CMK (cell line): ENCODE measurements around the gene R3HCC1L.

Source experiments
- DNase-seq: peaks from one replicate; pipeline ENCODE4 v3.0.0-alpha.2; 2010; ENCODE audit warnings: low read depth

R3HCC1L gene

DNA sequence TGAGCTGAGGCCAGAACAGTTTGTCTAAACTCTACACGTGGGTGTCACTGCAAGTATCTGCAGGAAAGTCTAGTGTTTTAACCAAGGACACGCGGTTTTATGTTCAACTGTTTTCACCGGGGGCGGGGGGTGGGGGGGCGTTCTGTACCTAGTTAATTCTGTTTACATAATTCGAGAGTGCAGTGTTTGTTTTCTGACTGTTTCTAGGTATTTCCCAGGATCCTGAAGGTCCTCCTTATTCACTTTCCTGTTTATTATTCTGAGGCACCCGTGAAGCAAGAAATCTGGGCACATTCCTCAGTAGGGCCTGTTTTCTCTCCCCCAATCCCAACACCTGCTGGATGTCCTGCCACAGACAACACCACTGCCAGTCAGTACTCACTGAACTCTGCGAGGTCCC is 125.9 kb downstream of the R3HCC1L start:
- DNase-seq: no peak

DNA sequence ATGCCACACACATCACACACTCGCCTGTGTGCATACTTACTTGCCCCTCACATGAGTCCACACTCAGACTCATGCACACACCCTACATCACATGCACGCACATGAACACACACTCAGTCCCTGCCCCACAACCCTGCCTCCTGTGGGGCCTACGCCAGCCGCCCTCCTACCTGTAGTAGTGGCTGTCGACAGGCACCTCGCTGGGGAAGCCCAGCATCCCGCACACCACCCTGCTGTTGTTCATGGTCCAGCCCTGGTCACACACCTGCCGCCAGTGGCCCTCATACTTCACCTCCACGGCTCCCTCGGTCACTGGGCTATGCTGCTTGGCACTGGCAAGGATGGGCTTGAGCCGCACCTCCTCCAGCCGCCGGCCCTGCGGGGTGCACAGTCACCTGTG is 126.3 kb downstream of the R3HCC1L start:
- DNase-seq: no peak

DNA sequence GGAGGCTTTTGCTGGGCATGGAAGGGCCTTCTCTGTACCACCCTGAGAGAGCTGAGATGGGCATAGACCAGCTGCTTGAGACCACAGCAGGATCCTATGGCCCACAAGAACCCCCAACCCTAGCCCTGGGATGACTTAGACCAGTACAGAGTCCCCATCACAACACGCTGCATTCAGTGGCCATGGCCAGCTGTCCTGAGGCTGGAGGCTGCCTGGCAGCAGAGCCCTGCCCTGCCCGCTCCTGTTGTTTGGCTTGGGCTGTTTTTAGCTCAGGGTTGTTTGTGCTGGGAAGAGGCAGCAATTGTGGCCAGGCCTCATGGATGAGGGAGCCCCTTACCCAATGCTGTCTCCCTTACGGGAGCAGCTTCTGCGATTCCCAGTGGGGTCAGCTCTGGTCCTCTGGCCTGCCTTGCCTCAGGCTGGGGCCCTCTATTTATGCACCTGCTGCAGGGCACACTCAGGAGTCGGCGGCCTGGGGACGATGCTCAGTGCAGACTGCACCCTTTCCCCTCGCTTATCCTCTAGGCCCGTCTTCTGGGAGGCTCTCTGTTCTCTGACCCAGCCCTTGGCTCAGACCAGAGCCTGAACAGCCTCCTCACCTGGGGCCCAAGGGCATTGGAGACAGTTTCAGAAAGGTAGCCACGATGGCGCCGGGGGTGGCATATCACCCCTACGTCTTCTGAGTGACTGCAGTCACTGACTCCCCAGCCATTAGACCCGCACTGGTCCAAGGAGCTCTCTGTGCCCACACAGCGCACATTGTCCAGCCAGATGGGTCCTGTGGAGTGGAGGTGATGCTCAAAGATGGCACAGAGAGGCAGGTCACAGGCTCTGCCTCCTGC is 127.2 kb downstream of the R3HCC1L start:
- DNase-seq: no peak

- DNase-seq: peak; percentile 61
Observed at GRCh38 chr10:98262571-98262970, 128.1 kb downstream of the R3HCC1L start.

DNA sequence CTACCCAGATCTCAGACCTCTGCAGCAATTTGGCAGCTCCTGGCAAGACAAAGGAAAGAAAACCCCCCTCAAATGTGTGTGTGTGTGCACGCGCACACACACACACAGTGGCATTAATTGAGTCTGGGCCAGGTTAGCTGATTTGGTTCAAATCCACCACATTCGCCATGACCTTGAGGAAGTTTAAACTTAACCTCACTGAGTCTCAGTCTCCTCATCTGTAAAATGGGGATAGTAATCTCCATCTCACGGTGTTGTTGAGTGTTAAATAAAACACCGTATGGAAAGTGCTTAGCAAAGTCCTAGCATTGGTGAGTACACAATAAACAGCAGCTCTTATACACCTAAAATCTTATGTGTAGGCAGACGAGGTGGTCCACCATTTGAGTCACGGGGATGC is 128.6 kb downstream of the R3HCC1L start:
- DNase-seq: no peak

DNA sequence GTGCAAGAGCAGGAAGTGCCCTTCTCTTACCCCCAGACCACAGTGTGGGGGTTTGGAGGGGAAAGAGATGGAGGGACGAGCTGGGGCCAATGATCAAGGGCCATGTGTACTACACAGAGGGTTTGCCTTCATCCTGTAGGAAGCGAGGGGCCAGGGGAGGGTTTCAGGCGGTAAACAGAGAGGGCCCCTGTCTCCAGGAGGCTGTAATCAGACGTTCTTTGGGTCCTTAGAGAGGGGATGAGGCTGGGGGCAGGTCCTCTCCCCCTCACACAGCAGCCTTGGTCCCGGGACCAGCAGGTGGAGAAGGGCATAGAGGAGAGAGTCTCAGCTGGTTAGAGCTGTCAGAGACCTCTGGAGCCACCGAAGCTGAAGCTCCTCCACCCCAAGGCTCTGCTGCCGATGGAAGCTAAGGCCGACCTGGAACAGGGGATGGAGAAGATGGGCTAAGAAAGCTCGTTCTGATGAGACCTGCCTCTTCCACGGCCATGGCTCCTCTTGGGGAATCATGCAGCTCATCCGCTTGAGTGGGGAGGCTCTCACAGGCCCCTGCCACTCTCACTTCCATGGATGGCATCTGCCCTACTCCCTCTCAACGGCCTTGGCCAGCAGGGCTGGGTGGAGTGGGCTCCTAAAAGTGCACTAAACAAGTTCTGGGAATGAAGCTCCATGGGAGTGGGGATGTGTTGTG is 130.1 kb downstream of the R3HCC1L start:
- DNase-seq: no peak

DNA sequence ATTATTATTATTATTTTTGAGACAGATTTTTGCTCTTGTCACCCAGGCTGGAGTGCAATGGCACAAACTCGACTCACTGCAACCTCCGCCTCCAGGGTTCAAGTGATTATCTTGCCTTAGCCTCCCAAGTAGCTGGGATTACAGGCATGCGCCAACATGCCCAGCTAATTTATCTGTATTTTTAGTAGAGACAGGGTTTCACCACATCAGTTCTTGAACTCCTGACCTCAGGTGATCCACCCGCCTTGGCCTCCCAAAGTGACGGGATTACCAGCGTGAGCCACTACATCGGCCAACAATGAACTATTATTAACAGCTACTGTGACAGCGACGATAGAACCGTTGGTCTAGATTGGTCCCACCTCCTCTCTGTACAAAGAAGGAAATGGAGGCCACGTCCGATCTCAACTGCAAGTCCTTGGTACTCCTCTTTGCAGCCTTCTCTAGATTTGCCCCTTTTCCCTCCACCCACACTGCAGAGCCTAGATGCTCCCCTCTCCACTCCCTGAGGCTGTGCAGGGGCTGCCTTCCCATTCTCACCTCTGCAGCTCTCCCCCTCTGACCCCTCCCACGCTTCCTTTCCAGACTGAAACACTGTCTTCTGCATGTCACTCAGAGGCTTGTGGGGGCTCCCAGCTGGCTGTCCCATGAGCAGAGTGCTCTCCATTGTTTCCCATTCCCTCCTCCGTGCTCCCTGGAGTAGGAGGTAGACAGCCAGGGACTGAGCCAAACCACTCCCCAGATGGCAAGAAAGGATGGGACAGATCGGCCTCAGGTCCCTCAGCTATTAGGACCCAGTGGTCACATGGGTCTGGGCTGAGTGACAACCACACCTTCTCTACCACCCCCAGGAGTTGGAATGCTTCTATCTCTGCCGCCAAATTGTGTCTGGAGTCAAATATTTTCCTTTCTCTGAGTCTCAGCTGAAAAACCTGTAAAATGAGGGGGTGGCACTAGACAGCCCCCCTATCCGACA is 131.2 kb downstream of the R3HCC1L start:
- DNase-seq: no peak

- no peak for DNase-seq
Observed at GRCh38 chr10:98266647-98267046, 132.2 kb downstream of the R3HCC1L start.

- no peak for DNase-seq
Observed at GRCh38 chr10:98267069-98267893, 132.8 kb downstream of the R3HCC1L start.

DNA sequence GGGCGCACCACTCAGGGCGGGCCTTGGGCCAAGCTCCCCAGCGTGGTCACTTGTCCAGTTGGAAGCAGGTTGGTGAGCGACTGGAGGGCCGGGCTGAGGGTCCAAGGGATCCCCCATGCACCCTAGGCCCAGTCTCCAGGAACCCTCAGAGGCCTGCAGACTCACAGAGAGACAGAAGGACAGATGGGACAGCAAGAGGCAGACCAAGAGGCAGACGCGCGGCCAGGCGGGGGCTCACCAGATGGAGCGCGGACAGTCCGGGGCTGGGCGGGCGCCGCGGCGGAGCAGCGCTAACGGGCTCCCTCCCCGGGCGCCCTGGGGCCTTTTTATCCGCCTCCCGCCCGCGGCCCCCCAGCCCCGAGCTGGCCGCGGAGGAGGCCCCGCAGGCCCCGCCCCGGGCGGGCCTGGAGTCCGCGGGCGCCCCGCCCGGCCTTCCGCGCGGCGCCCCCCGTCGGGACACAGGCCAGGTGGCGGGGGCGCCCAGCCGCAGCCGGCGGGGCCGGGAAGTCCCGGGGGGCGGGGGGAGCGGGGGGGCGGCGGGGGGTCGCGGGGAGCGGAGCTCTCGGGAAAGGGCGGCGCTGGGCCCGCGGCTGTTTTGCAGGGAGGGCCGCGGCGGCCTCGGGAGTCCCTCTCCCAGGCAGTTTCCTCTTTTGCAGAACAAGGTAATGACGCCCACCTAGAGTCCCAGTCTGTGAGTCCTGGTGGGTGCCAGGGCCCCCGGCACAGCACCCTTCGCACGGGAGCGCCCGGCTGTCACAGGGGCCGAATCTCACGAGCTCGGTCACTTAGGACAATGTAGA is 133.6 kb downstream of the R3HCC1L start, which contains the start of gene LOXL4:
TSS of gene LOXL4 (minus strand) at position 301 of the 800 bp plus-strand sequence. CDS start 5,175 bp downstream, outside the sequence.
- peak; percentile 36 for DNase-seq

GRCh38 chr10:98268694-98269431 is 134.4 kb downstream of the R3HCC1L start:
- DNase-seq: no peak

DNA sequence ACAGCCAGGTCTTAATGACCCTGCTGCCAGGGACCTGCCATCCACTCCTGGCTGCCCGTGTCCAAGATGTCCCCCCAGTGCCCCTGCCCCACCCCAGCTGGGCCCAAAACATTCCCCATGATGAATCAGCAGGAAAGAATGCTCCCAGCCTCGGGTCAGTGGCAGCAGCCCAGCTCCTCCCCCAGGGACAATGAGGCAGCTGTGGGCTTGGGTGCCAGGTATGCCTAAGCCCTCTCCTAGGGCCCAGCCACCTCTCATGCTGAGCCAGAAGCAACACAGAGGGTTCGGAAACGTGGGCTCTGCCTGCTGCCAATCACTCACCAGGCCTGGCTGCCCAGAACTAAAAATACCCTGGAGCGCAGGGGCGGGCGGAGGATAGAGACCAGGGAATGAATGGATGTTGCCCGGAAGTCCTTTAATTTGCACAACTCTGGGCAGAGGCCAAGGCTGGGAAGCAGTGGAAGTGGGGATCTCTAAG is 135.0 kb downstream of the R3HCC1L start:
- DNase-seq: no peak

- no peak for DNase-seq
Observed at GRCh38 chr10:98270073-98270740, 135.8 kb downstream of the R3HCC1L start.

DNA sequence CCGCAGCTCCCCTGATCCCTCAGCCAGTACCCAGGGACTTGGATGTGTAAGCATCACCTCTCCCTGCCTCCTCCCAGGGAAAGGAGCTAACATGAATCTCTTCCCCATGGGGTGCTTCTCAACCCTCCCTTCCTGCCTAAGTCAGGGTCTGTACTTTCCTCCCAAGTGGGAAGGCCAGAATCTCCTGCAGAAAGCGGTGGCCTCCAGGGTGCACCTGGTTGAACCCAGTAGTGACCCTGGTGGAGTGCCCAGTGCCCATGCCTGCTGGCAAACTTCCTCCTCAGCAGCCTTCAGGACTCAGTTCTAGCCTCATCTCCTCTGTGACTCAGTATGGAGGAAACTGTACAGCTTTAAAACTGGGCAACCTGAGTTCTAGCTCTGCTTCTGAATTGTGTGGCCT is 136.3 kb downstream of the R3HCC1L start:
- no peak for DNase-seq

DNA sequence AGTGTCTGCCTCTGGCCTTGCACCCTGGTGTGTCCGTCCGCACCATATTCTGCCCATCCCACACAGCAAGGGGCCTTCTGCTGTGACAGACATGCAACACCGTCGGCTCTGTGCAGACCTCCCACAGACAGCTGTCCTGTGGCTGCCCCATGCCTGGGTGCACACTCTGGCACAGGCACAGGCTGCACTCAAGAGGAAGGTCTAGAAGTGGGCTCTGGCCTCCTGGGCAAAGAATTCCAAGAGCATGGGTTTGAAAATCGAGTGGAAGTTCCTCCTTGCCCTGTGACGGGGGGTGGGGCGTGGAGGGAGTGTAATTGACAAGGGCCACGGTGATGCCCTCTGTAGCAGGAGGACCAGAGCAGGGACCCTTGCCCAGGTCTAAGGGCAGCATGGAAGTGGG is 137.8 kb downstream of the R3HCC1L start:
- DNase-seq: no peak

GRCh38 chr10:98272656-98273055 is 138.2 kb downstream of the R3HCC1L start:
- no peak for DNase-seq

GRCh38 chr10:98273057-98273850 is 138.8 kb downstream of the R3HCC1L start:
- DNase-seq: no peak

DNA sequence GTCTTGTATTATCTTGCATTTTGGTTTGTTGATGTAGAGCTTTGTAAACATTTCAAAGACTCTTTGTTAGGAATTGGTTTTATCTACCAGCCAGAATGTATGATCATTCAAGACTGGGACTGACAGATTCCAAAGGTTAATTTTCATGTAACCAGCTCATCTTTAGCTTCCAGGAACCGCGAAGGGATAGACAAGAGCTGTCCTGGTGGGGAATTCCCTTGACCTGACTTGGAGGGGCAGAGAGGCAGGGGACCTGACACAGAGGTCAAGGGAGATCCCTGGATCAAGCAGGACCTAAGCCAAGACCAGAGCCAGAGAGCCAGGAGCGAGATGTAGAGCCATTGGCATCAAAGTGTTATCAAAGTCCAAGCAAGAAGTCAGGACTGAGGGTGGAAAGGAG is 140.1 kb downstream of the R3HCC1L start:
- DNase-seq: no peak
